ENCODE data around the gene TRMT1.
"Not testable (repeated sequence)": the region's sequence is repeated elsewhere in the genome, so short reads cannot be mapped to it uniquely, and the experiment has no call there.

The TRMT1 gene

GRCh38 chr19:13150187-13150930, 33.8 kb upstream of the TRMT1 start, which contains the start of the genes IER2 and STX10:
Gene IER2 (plus strand): TSS chr19:13150411. CDS start chr19:13153187, 2,776 bp downstream.
Gene STX10 (minus strand): TSS chr19:13150375. CDS start chr19:13150173, 202 bp downstream.
- DNase-seq (ENCODE audit: low spot score): peak; percentile 92

DNA sequence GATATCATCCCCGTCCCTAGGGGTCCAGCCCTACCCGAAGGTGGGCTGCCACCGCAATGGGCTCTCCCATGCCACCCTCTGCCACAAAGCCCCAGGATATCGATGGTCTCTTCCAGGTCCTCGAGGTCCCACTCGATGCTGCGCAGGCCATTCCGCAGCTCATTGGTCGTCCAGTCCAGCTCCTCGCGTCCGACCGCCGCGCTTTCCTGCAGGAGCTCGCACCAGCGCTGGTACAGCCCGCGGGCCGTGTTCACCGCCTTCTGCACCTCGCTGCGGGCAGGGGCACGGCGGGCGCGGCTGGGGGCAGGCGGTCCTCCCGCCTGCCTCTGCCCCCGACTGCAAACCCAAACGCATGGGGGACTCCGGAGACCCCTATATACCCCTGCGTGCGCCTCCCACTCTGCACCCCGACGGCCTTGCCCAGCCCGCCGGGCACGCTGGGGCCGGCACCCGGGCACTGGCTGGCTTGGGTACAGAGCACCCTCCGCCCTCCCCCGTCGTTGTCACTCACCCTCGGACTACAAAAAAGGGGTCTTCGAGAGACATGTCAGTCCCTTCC, 33.2 kb upstream of the TRMT1 start:
- peak; percentile 35 for DNase-seq (ENCODE audit: low spot score)

GRCh38 chr19:13149173-13149627, 32.7 kb upstream of the TRMT1 start:
- not testable (repeated sequence) for DNase-seq (ENCODE audit: low spot score)

DNA sequence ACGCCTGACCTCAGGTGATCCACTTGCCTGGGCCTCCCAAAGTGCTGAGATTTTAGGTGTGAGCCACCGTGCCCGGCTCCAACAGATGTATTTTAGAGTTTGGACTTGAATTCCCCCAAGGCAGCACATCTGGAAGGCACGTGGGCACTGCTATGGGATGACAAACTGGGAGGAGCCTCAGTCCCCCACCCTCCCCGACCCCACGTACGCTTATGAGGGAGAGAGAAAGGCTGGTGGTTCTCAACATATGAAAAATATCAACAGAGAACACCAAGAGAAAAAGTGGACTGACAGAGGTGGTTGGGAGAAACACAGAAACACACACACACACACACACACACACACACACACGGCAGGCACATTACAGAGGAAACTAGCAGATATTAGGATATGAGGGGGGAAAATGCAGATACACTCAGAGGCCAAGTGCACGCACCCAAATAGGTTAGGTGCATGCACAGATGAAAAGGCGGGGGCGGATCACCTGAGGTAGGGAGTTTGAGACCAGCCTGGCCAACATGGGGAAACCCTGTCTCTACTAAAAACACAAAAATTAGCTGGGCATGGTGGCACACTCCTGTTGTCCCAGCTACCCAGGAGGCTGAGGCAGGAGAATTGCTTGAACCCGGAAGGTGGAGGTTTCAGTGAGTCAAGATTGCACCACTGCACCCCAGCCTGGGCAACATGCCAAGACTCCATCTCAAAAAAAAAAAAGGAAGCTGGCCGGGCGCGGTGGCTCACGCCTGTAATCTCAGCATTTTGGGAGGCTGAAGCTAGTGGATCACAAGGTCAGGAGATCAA, 30.4 kb upstream of the TRMT1 start:
- DNase-seq (ENCODE audit: low spot score): no peak

DNA sequence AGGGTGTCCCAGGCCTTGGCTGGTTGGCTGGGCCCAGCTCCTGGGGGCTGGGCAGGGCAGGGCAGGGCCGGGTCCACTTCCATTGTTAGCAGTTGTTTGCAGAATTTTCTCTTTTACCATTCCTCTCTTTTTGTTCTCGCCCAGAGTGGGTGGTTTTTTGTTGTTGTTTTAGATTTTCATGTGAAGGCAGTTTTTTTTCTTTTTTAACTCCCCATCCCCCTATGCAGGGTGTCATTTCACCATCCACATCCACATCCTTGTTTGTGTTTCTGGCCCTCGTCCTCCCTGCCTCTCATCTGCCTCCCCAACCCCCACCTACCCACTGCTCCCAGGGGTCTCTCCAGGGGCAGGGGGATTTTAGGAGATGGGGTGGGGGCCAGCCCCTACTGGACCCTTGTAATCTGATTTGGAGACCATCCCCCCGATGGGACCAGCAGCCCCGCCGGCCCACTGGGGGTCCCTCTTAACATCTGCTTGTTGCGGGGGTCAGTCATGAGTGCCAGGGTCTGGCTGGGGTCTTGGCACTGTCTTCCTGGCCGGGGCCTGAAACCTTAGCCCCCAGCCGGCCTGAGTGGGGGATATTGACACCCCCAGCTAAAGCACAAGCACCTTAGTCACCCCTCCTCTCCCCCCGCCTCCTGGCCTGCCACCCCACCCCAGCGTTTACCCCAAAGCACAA, 23.2 kb upstream of the TRMT1 start:
- DNase-seq (ENCODE audit: low spot score): no peak

DNA sequence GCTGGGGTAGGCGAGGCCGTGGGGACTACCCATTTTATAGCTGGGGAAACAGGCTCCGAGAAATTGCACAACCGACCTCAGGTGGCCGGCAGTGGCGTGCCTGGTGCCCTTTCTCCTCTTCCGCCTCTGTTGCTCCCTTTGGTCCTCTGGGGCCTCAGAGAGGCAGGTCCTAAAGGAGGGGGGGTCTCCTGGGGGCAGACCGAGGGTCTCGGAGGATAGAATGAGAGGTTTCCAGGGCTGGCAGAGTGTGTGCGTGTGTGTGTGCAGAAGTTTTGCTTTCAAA, 22.3 kb upstream of the TRMT1 start:
- DNase-seq (ENCODE audit: low spot score): no peak

DNA sequence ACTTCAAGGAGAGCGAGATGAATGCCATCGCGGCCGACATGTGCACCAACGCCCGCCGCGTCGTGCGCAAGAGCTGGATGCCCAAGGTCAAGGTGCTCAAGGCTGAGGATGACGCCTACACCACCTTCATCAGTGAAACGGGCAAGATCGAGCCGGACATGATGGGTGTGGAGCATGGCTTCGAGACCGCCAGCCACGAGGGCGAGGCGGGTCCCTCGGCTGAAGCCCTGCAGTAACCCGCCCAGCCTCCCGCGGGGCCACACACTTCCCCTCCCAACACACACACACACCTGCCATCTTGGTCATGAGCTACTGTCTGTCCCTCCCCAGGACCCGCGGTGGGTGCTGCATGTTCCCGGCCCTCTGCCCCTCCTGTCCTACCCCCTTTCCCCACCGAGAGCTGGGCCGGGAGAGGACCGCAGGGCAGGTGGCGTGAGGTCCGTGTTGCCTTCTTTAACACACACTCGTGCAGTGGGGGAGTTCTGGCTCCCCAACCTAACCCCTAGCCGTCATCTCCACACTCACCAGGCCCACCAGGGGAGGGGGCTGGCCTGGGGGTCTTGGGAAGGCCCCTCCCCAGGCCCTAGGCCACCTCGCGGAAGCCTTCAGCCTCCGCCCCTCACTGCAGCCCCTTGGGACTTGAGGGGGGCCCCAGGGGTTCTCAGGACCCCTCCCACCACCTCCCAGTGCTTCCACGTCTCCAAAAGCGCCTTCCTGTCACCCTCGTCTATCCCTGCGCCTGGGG, 21.8 kb upstream of the TRMT1 start:
- DNase-seq (ENCODE audit: low spot score): no peak

GRCh38 chr19:13137290-13137794, 20.8 kb upstream of the TRMT1 start:
- DNase-seq (ENCODE audit: low spot score): no peak

DNA sequence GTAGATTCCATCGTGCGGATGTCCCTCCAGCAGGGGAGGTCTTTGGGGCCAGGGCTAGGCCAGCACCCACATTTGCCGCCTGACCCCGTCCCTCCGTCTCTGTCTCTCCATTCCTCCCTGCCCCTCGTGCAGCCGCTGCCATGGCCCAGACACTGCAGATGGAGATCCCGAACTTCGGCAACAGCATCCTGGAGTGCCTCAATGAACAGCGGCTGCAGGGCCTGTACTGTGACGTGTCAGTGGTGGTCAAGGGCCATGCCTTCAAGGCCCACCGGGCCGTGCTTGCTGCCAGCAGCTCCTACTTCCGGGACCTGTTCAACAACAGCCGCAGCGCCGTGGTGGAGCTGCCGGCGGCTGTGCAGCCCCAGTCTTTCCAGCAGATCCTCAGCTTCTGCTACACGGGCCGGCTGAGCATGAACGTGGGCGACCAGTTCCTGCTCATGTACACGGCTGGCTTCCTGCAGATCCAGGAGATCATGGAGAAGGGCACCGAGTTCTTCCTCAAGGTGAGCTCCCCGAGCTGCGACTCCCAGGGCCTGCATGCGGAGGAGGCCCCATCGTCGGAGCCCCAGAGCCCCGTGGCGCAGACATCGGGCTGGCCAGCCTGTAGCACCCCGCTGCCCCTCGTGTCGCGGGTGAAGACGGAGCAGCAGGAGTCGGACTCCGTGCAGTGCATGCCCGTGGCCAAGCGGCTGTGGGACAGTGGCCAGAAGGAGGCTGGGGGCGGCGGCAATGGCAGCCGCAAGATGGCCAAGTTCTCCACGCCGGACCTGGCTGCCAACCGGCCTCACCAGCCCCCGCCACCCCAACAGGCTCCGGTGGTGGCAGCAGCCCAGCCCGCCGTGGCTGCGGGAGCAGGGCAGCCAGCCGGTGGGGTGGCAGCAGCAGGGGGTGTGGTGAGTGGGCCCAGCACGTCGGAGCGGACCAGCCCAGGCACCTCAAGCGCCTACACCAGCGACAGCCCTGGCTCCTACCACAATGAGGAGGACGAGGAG, 18.8 kb upstream of the TRMT1 start:
- DNase-seq (ENCODE audit: low spot score): no peak

DNA sequence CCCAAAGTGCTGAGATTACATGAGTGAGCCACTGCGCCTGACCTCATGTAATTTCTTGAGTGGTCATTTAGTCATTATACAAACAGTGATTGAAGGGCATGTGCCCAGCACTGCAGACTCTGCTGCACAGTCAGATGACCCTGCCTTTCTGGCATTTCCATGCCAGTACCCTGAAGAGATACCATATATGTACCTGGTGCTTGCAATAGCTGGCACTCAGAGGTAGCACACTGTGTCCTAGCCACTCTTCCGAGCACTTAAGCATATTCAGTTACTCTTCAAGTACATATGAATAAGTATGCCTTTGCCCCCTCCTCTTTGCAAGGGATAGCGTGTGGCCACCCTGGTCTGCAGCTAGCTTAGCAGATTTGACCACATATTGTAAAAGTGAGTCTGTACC, 18.1 kb upstream of the TRMT1 start:
- DNase-seq (ENCODE audit: low spot score): no peak

DNA sequence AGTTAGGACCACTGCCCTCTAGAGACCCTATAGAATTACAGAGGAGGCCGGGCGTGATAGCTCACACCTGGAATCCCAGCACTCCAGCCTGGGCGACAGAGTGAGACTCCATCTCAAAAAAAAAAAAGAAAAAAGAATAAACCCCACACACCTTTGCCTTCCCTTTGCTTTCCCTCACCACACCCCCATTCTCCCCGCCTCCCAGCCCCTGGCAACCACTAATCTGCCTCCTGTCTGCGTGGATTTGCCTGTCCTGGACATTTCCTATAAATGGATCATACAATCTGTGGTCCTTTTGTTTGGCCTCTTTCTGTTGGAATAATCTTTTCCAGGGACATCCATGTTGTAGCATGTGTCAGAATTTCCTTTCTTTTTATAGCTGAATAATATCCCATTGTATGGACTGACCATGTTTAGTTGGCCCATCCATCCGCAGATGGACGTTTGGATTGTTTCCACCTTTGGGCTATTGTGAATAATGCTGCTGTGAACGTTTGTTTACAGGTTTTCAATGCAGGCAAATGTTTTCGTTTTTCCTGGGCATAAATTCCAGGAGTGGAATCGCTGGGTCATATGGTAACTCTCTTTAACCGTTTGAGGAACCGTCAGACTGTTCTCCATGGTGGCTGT, 16.8 kb upstream of the TRMT1 start:
- no peak for DNase-seq (ENCODE audit: low spot score)

DNA sequence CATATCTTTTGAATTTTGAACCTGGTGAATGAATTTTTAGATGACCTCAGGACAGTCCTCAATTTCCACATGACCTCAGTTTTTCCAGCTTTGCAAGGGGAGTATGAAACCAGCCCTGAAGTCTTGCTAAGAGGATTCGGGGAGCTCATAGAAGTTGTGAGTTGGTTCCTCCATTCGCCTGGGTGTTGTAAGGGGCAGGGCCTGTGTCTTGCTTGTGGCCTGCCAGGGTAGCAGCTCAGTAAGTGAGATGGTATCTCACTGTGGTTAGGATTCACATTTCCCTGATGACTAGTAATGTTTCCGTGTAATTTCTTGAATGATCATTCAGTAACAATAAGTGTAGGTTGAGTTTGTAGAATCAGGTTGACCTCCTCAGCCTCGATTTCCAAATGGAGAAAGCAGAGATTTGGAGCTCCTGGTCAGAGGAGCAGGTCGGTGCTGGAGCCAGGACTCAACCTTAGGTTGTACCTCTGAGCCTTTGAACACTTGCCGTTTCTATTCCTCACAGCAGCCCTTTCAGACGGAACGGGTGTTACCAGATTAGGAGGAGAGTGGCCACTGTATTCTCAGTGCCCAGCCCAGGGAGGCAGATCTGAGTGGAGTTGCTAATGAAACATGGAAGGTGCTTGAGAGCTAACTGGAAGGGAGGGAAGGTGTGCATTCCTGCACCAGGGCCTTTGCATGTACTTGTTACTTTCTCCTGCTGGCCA, 16.1 kb upstream of the TRMT1 start:
- peak; percentile 85 for DNase-seq (ENCODE audit: low spot score)

DNA sequence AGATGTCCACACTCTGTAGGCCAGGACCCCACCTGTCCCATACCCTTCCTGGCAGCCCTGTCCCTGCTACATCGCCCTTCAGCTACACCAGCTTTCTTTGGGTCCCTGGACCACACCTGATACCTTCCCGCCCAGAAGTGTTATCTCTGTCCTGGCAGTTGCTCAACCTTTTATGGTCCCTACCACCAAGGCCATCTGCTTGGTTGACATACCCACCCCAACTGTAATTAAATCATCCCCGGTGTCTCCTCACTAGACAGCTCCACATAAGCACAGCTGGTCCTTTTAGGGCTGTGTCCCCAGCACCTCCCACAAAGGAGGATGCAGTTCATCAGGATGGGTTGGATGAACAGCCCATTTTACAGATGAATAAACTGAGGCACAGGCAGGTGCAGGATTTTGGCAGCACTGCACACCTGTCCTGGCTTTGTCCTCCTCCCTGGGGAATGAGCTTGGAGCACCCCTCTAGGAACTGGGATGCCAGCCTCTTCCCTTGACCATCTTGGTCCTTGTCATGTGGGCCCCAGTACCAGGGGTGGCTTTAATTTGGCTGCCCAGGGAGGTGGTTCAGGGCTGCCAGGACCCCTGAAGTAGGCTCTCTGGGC, 14.4 kb upstream of the TRMT1 start:
- DNase-seq (ENCODE audit: low spot score): no peak

- no peak for DNase-seq (ENCODE audit: low spot score)
These were observed 12.8 kb upstream of the TRMT1 start for GRCh38 chr19:13129384-13129783.

DNA sequence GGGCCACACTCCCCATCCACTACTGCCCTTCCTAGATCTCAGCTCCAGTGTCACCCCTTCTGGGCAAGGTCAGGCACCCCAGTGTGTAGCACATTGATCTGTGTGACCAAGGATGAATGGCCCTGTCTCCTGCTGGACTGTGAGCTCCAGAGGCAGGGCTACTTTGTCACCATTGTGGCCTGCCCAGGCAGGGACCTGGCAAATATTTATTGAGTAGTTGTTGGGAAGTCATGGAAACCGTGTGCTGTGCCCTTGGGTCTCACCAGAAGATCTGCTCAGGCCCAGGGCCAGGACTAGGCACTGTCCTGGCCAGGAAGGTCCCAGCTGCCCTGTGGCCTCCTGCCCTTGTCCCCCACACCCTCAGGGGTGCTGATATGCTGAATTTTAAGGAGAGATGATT, 12.0 kb upstream of the TRMT1 start:
- DNase-seq (ENCODE audit: low spot score): no peak

DNA sequence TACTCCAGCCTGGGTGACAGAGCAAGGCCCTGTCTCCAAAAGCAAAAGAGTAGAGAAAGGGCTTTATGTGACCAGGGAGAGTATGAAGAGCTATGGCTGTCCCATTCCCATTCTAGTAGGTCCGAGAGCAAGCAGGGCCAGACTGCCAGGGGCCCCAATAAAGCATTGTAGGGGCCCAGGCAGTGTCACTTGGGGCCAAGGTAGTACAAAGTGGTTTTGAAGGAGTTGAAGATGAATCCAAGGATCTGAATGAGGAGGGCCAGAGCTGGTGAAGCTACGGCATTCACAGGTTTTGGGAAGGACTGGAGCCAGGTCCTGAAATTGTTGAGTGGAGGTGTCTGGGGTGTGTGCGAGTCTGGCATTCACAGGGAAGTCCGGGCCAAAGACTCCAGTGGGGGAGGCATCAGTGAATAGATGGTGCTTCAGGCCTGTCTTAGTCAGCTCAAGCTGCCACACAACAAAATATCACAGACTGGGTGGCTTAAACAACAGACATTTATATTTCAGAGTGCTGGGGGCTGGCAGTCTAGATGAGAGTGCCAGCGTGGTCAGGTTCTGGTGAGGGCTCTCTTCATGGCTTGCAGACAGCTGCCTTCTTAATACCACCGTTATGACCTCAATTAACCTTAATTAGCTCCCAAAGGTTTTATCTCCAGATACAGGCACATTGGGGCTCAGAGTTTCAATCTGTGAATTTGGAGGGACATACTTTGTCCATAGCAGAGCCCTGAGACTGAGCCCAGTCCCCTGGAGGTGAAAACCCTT, 11.5 kb upstream of the TRMT1 start:
- no peak for DNase-seq (ENCODE audit: low spot score)

GRCh38 chr19:13127051-13127450, 10.5 kb upstream of the TRMT1 start:
- no peak for DNase-seq (ENCODE audit: low spot score)

Measured in AG20443 (cell line).